Endothelial cell of umbilical vein (primary cell): ENCODE data around the gene MRPL55. TPM values are rescaled to one million over a fixed set of nuclear protein-coding genes. Genes with fewer than 3 reads are reported as not detected.

Experiments used
- BruUV-seq: library from RNA; stranded (reverse); fragments of 400-500 nt; replicated peaks from 2 replicates; lab custom pipeline; 2021; lab: Mats Ljungman, UMichigan
- CTCF ChIA-PET: fragments of 300-600, 350-600 bp; sonication (Branson Sonifier 250); formaldehyde crosslinking; loops from one replicate; lab custom pipeline; 2021; ENCODE audit warnings: antibody characterized with exemption, inconsistent platforms; lab: Charles Lee
- POLR2A ChIA-PET: fragments of 300-600, 350-600 bp; sonication (Branson Sonifier 250); formaldehyde crosslinking; loops from one replicate; lab custom pipeline; 2021; ENCODE audit warnings: antibody characterized with exemption, inconsistent platforms; lab: Charles Lee
- DNase-seq: peaks from one replicate; pipeline ENCODE4 v3.0.0-alpha.2; 2011; ENCODE audit warnings: low read depth, low spot score
- FAIRE-seq: peaks from 2 replicates; lab custom pipeline; 2011; peaks lifted over from hg19 to GRCh38; lab: Jason Lieb, UNC
- H2AFZ ChIP-seq: 2 replicates; pipeline ENCODE4 v1.6.0; 2012; ENCODE audit warnings: low read depth, low read length, control low read depth, inconsistent platforms
- H3K27ac ChIP-seq: 2 replicates; pipeline ENCODE4 v1.5.1; 2011; ENCODE audit warnings: low read depth, mild to moderate bottlenecking, control low read depth, low read length, moderate library complexity; ENCODE audit not compliant: insufficient read depth
- H3K27me3 ChIP-seq, 2 experiments: 2 replicates each; pipeline versions ENCODE4 v1.6.0 to v1.6.1; 2011; ENCODE audit warnings: low read length in 2 of 2, mixed read lengths in 1 of 2; ENCODE audit not compliant: control insufficient read depth in 2 of 2, insufficient read depth in 2 of 2
- H3K36me3 ChIP-seq, 2 experiments: 2 replicates in 1 of 2; 3 replicates in 1 of 2; pipeline ENCODE4 v1.5.1; 2011; ENCODE audit warnings: low read length in 2 of 2, mild to moderate bottlenecking in 1 of 2, moderate library complexity in 1 of 2; ENCODE audit not compliant: control insufficient read depth in 2 of 2, insufficient read depth in 2 of 2; ENCODE audit errors: extremely low read depth in 1 of 2
- H3K4me1 ChIP-seq: 3 replicates; pipeline ENCODE4 v1.5.1; 2011; ENCODE audit warnings: mild to moderate bottlenecking, low read length; ENCODE audit not compliant: control insufficient read depth, insufficient read depth; ENCODE audit errors: extremely low read depth
- H3K4me2 ChIP-seq: 2 replicates; pipeline ENCODE4 v1.6.1; 2011; ENCODE audit warnings: low read length, control low read depth, mixed read lengths; ENCODE audit not compliant: insufficient read depth
- H3K4me3 ChIP-seq, 3 experiments: fragments of 200-600 bp in 1 of 3; sonication (generic), shearing (Covaris generic) in 1 of 3; replicated peaks in 1 of 3; 2 replicates each; pipeline ENCODE4 v1.5.1; 2011 to 2016; ENCODE audit warnings: control low read depth in 3 of 3, low read length in 3 of 3, mild to moderate bottlenecking in 2 of 3, inconsistent platforms in 1 of 3, low read depth in 1 of 3, moderate library complexity in 1 of 3; ENCODE audit not compliant: insufficient read depth in 1 of 3
- H3K79me2 ChIP-seq: 2 replicates; pipeline ENCODE4 v1.6.0; 2012; ENCODE audit warnings: low read length, inconsistent platforms; ENCODE audit not compliant: control insufficient read depth, insufficient read depth
- H3K9ac ChIP-seq: replicated peaks from 2 replicates; pipeline ENCODE3; 2011; ENCODE audit warnings: low read length, control low read depth; ENCODE audit not compliant: insufficient read depth; ENCODE audit errors: extremely low read depth
- H3K9me1 ChIP-seq: replicated peaks from 3 replicates; pipeline ENCODE4 v1.6.0; 2011; ENCODE audit warnings: mild to moderate bottlenecking, low read length; ENCODE audit not compliant: control insufficient read depth, insufficient read depth; ENCODE audit errors: extremely low read depth
- H3K9me3 ChIP-seq: replicated peaks from 2 replicates; pipeline ENCODE4 v1.5.1; 2012; ENCODE audit warnings: low read length, inconsistent platforms; ENCODE audit not compliant: control insufficient read depth, insufficient read depth
- H4K20me1 ChIP-seq: replicated peaks from 2 replicates; pipeline ENCODE3; 2011; ENCODE audit warnings: mild to moderate bottlenecking, low read length; ENCODE audit not compliant: control insufficient read depth, insufficient read depth; ENCODE audit errors: extremely low read depth
- EZH2 ChIP-seq: IDR thresholded peaks from 2 replicates; pipeline ENCODE4 v1.6.1; 2012; ENCODE audit warnings: borderline replicate concordance, low read depth, mild to moderate bottlenecking, moderate library complexity, low read length, inconsistent platforms; ENCODE audit not compliant: severe bottlenecking
- FOS ChIP-seq: IDR thresholded peaks from 2 replicates; pipeline ENCODE4 v1.6.1; 2011; ENCODE audit warnings: mild to moderate bottlenecking, low read length, moderate library complexity, borderline replicate concordance; ENCODE audit not compliant: insufficient read depth
- GATA2 ChIP-seq: IDR thresholded peaks from 2 replicates; pipeline ENCODE4 v1.7.0; 2011; ENCODE audit warnings: low read depth, mild to moderate bottlenecking, moderate library complexity, mixed read lengths, low read length; ENCODE audit not compliant: insufficient read length, insufficient read depth
- JUN ChIP-seq: IDR thresholded peaks from 2 replicates; pipeline ENCODE4 v1.6.1; 2011; ENCODE audit warnings: borderline replicate concordance, low read depth; ENCODE audit not compliant: insufficient read length, insufficient read depth
- MYC ChIP-seq: IDR thresholded peaks from one replicate; pipeline ENCODE4 v1.6.1; 2011; ENCODE audit warnings: mild to moderate bottlenecking, low read depth, low read length
- POLR2A ChIP-seq: IDR thresholded peaks from 2 replicates; pipeline ENCODE4 v1.6.1; 2012; ENCODE audit warnings: low read depth, mild to moderate bottlenecking, control low read depth, low read length
- POLR2AphosphoS5 ChIP-seq: IDR thresholded peaks from 2 replicates; pipeline ENCODE4 v1.6.1; 2012; ENCODE audit warnings: low read depth, mild to moderate bottlenecking, control low read depth, low read length, moderate library complexity; ENCODE audit not compliant: insufficient read depth
- dilution Hi-C: fragments of 300-500 bp; cut with MboI; formaldehyde crosslinking; loops from one replicate; pipeline ENCODE4 v1.15.0; 2019; ENCODE audit warnings: low sequenced_read_pairs; ENCODE audit not compliant: extremely low pct_ligation_motif_present
- intact Hi-C: fragments of 100-400 bp; cut with micrococcal nuclease; formaldehyde crosslinking; loops from one replicate; pipeline ENCODE4 v1.10.0; 2022
- polyA plus RNA-seq, 4 experiments: library from polyadenylated mRNA; depleted of rRNA in 3 of 4; stranded (reverse) in 3 of 4; unstranded in 1 of 4; fragments of >200 nt; gene quantifications; 2 replicates each; pipeline versions ENCODE4 v1.2.1 to v1.2.3, GENCODE V29; 2011 to 2012; ENCODE audit warnings: missing spikeins in 1 of 4
- total RNA-seq: library from RNA; stranded (reverse); gene quantifications from 2 replicates; pipeline ENCODE4 v1.2.3, GENCODE V29; 2021
- TF ChIP-seq, protein P1 (sequence below): IDR thresholded peaks from 2 replicates; pipeline ENCODE4 v1.6.1; 2011; ENCODE audit not compliant: insufficient read depth, insufficient read length
- TF ChIP-seq, protein P2 (sequence below), 2 donors: IDR thresholded peaks; 1 replicate in 1 of 2; 2 replicates in 1 of 2; pipeline ENCODE4 v1.5.1; 2011; ENCODE audit warnings: low read length in 2 of 2, mild to moderate bottlenecking in 2 of 2, moderate library complexity in 2 of 2, control low read depth in 1 of 2, inconsistent platforms in 1 of 2, low read depth in 1 of 2; ENCODE audit not compliant: insufficient read depth in 1 of 2; ENCODE audit errors: extremely low read depth in 1 of 2

MRPL55 gene
- total and polyA plus RNA-seq, 2 donors (not counting 3 experiments of a cell fraction or from before 2014, with no cell fraction given): 58.7 to 155 TPM

DNA sequence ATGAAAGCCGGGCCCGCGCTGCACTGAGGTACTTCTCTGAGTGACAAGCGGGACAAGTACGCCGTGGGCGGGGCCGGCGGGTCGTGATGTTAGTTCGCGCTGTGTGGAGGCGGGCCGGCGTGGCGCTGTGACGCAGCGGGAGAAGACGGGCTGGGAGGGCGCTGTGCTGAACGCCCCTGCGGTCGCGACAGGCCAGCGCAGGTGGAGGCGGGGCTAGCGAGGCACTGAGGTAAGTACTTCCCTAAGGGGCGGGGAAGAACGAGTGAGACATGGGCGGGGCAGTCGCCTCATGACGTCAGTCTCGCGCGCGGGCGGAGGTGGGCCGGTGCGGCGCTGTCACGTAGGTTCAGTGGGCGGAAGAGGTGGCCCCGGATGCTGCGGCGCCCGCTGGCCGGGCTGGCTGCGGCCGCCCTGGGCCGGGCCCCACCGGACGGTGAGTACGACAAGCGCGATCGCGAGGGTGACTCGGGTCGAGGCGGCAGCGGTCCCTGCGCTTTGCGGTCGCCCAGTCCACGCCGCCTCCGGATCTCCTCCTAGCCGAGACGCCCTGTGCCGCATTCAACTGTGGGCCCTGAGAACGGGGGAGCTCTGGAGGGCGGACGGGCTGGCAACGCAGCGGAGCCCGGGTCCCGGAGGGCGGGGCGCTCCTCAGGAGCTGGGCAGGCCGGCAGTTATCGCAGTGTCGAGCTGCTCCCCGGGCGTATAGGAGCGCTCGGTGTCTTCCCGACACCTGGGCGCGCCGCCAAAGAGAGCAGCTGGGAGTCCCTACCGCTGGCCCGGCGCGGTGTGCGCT is 31.0 kb upstream of the MRPL55 start, which contains the start of gene GUK1:
TSS of gene GUK1 (plus strand) at position 349 of the 793 bp plus-strand sequence. CDS start at position 373, 24 bp downstream.
- no peaks in the 10 kb centered on the region for H3K36me3 ChIP-seq
- no peaks in the 10 kb centered on the region for H3K9me1 ChIP-seq
- no peaks in the 10 kb centered on the region for H4K20me1 ChIP-seq
- H3K9me3 ChIP-seq: no peaks in the 10 kb centered on the region
- TF ChIP-seq, protein P1, sequence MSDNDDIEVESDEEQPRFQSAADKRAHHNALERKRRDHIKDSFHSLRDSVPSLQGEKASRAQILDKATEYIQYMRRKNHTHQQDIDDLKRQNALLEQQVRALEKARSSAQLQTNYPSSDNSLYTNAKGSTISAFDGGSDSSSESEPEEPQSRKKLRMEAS: peak; percentile 2
- TF ChIP-seq GATA2 (no peak), MYC (no peak), EZH2 (no peak), POLR2A (peak; percentile 95), POLR2AphosphoS5 (peak; percentile 88), FOS (no peak), JUN (no peak)
- TF ChIP-seq, protein P2, sequence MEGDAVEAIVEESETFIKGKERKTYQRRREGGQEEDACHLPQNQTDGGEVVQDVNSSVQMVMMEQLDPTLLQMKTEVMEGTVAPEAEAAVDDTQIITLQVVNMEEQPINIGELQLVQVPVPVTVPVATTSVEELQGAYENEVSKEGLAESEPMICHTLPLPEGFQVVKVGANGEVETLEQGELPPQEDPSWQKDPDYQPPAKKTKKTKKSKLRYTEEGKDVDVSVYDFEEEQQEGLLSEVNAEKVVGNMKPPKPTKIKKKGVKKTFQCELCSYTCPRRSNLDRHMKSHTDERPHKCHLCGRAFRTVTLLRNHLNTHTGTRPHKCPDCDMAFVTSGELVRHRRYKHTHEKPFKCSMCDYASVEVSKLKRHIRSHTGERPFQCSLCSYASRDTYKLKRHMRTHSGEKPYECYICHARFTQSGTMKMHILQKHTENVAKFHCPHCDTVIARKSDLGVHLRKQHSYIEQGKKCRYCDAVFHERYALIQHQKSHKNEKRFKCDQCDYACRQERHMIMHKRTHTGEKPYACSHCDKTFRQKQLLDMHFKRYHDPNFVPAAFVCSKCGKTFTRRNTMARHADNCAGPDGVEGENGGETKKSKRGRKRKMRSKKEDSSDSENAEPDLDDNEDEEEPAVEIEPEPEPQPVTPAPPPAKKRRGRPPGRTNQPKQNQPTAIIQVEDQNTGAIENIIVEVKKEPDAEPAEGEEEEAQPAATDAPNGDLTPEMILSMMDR (IDR thresholded peaks at IDR 0.05; ENCODE audit: extremely low read depth in 1 of 2, insufficient read depth in 1 of 2, low read depth in 1 of 2, low read length in 2 of 2): peak in 1 of 2 donors; percentile 43
- H2AFZ ChIP-seq: peak within 1 kb of the TSS; percentile 71
- DNase-seq (peak; percentile 100), FAIRE-seq (peak; percentile 99)
- peaks cover 14 to 21% of the 10 kb centered on the region in 2 experiments for H3K27me3 ChIP-seq
- peaks cover 18% of the 10 kb centered on the region for H3K4me1 ChIP-seq
- BruUV-seq: TSS peak; percentile 57
- peak within 1 kb of the TSS; percentile 82 for H3K27ac ChIP-seq
- H3K9ac ChIP-seq: peak within 1 kb of the TSS; percentile 86
- H3K4me2 ChIP-seq: peak within 1 kb of the TSS; percentile 93
- H3K79me2 ChIP-seq: peaks cover 47% of the 10 kb centered on the region
- H3K4me3 ChIP-seq: peak within 1 kb of the TSS; percentile 53 to 77 (median 65)
- intact Hi-C loops (loop anchor here (1.0 to 10.0 kb wide), 8 partner anchors 8 to 319 kb away; partner anchors contain the start of genes ARF1, IBA57, MRPL55 and TRIM11), dilution Hi-C loops (no loop called here)
- ChIA-PET CTCF (interaction anchor here (0.6 to 3.5 kb wide), 5 partner anchors 9 to 141 kb away, joined by 4 to 12 read pairs (median 7); partner anchors contain the start of gene IBA57), POLR2A (interaction anchor here (0.7 to 0.9 kb wide), 4 partner anchors 9 to 266 kb away, joined by 3 to 5 read pairs (median 4); partner anchors contain the start of genes IBA57 and TRIM11)
